ENCODE data around the gene ADAM33.

Gene ADAM33

GRCh38 chr20:3706774-3707507 is 25.1 kb upstream of the ADAM33 start:
- no peak for DNase-seq

- no peak for DNase-seq
Measured at GRCh38 chr20:3705970-3706739, 24.3 kb upstream of the ADAM33 start.

- no peak for DNase-seq
Measured at GRCh38 chr20:3705491-3705969, 23.7 kb upstream of the ADAM33 start.

DNA sequence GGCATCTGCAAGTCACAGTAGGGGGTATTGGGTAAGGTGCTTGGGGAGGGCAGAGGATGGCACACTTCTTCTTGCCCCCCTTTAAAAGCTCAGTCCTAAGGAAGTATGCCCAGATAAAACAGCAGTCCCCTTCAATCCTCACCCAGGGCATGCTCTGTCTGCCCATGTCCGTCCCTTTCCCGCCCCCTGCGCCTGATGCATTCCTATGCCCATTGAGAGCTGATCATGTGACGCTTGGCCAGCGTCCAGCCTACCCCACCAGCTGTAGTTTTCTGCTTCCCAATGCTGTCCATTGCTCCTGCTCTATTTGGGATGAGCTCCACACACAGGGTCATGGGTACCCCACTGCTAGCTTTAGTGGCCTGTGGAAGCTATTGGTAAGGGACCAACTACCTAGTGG is 22.3 kb upstream of the ADAM33 start:
- DNase-seq, result no peak

- DNase-seq, result no peak
Measured at GRCh38 chr20:3702611-3703391, 21.0 kb upstream of the ADAM33 start.

- DNase-seq, result no peak
Measured at GRCh38 chr20:3701061-3701998, 19.5 kb upstream of the ADAM33 start.

GRCh38 chr20:3699037-3699436 is 17.2 kb upstream of the ADAM33 start:
- no peak for DNase-seq

DNA sequence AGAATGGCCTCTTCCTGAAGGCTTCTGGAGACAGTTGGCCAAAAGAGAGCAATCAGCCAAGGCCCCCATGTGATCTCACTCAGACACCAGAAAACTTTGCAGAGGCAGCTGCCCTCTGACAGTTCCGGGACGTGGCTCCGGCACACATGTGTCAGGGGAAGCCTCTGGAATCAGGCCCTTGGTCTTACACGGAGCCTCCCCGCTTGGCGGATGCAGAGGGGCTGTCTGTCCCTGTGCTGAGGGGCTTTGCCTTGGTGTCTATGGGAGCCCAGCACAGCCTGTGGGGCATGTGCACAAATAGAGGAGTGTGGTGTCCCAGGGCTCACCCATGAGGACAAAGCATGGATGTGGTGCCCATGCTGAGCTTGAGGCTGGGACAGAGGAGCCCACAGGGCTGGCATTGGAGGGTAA is 16.8 kb upstream of the ADAM33 start:
- no peak for DNase-seq

DNA sequence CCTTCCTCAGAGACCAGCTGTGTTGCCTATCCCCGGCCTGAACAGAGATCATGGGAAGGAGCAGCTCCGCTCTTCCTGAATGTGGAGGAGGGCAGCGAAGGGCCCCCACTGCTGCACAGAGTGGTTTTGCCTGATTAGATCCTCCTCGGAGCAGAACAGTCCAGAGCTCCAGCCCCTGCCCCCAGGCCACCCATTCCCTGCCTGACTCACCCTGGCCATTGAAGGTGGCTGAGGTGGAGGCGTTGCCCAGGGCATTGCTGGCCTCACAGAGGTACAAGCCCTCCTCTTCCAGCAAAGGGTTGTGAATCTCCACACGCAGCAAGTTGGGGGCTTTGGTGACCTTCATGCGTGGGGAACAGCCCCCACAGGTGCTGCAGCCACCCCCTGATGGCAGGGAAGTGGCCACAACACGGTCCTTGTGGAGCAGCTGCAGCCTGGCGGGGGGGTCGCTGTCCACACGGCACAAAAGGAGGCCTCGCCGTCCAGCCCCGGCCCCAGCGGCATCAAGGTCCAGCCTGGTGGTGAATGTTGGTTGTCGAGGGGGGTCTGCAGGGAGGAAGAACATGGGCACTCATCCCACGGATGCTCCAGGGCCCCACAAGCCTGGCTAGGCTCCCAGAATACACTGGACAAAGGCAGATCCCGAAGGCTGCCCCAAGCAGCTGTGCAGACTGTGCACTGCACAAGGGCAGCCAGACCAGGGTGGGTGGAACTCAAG is 15.9 kb upstream of the ADAM33 start:
- no peak for DNase-seq

- no peak for DNase-seq
Measured at GRCh38 chr20:3696745-3697587, 15.2 kb upstream of the ADAM33 start.

- no peak for DNase-seq
Measured at GRCh38 chr20:3696200-3696599, 14.4 kb upstream of the ADAM33 start.

GRCh38 chr20:3694864-3695263 is 13.1 kb upstream of the ADAM33 start:
- no peak for DNase-seq

DNA sequence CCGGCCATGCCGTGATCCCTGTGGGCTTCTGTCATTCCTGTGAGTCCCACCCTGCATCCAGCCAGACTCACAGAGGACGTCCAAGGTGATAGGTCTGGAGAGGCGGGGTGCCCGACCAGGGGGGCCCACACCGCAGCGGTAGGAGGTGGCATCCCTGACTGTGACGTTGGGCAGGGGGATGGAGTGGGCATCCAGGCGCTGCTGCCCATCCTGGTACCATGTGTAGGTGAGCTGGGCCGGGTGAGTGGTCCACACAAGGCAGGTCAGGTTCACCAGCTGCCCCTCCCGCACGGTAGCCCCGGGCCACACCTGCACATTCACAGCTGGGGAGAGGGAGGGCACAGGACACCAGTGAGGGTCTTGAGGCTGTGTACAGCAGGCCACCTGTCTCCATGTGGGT is 11.6 kb upstream of the ADAM33 start:
- no peak for DNase-seq

- DNase-seq, result no peak
Measured at GRCh38 chr20:3692706-3693294, 11.0 kb upstream of the ADAM33 start.

DNA sequence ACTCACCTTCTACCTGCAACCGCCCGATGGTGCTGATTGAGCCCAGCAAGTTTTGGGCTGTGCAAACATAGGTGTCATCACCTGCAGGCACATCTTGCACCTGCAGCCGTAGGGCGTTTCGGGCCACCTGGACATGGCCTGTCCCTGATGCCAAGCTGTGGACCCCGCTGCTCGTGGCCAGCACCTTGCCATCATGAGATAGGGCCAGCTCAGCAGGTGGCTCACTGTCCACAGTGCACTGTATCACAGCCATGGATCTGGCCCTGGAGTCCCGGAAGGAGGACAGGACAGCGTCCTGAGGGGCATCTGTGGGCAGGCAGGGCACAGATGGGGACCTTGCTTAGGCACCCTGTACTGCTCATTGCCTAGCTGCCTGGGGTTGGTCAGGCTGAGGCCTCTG is 10.1 kb upstream of the ADAM33 start:
- no peak for DNase-seq

DNA sequence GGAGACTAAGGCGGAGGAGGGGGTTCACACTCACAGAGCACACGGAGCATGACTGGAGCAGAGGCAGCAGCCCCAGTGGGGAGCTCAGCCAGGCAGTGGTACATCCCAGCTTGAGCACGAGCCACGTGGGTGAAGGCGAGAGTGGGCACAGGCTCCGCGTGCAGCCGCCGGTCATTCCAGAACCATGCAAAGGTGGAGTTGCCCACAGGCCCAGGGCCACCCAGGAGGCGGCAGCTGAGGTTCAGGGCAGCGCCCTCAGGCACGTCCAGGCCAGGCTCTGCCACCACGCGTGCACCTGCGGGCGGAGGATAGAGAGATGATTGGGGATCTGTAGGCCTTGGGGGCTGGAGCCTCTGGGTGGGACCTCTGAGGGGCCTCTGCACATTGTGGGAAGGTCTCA is 9.5 kb upstream of the ADAM33 start:
- no peak for DNase-seq

DNA sequence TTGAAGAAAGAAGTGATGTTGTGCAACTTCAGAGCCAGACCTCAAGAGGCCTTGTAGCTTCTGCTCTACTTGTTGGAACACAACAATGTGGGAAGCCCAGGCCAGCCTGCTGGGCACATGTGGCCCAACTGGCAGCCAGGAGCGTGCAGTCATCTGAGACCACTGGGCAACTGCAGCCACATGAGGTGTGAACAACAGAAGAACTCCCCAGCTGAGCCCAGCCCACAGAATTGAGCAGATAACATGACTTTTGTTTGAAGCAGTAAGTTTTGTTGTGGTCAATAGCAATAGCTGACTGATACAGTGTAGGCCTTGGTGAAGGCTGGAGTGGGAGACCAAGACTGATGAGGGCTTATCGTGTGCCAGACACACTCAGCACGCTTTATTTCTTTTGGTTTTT is 8.6 kb upstream of the ADAM33 start:
- DNase-seq, result no peak

GRCh38 chr20:3689978-3690377 is 8.2 kb upstream of the ADAM33 start:
- no peak for DNase-seq

- DNase-seq, result no peak
Measured at GRCh38 chr20:3687655-3688054, 5.8 kb upstream of the ADAM33 start.

DNA sequence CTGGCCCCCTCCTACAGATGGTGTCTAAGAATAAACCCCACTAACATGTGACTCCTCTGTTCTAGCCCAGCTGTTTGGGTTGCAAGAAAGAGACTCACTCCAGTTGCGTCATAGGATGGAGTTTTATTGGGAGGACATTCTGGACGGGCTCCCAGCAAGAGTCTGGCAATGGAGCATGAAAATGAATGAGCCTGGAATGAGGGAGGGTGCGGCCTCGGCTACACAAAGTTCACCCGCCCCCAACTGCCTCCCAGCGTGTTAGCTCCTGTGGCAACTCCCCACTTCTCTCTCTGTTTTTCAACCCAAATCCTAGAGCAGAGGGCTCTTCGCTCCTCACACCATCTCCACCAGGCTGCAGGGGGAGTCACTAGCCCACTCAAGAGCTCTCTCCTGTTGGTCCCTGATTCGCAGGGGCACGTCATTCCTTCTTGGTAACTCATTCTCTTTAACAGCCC is 5.1 kb upstream of the ADAM33 start:
- no peak for DNase-seq
